Progenitor cell of endocrine pancreas (in vitro differentiated cells): ENCODE results near the gene TMC8. TPM values are rescaled to one million over a fixed set of nuclear protein-coding genes. Genes with fewer than 3 reads are reported as not detected.
"Not testable (repeated sequence)": the region's sequence is repeated elsewhere in the genome, so short reads cannot be mapped to it uniquely, and the experiment has no call there.

Experiments used
- DNase-seq: peaks from one replicate; pipeline ENCODE4 v3.0.0; 2021; ENCODE audit warnings: low spot score; ENCODE audit not compliant: unreplicated experiment
- H3K27ac Mint-ChIP-seq: 2 replicates; pipeline ENCODE4 v1.8.0; 2021; ENCODE audit warnings: mild to moderate bottlenecking, moderate library complexity, mixed read lengths
- H3K27me3 Mint-ChIP-seq: 2 replicates; pipeline ENCODE4 v1.8.0; 2021; ENCODE audit warnings: mixed read lengths
- H3K36me3 Mint-ChIP-seq: 2 replicates; pipeline ENCODE4 v1.8.0; 2022; ENCODE audit warnings: mixed read lengths; ENCODE audit not compliant: insufficient read depth
- H3K4me1 Mint-ChIP-seq: 2 replicates; pipeline ENCODE4 v1.8.0; 2021; ENCODE audit warnings: low read depth, mixed read lengths
- H3K4me3 Mint-ChIP-seq: 2 replicates; pipeline ENCODE4 v1.8.0; 2021; ENCODE audit warnings: low read depth, mild to moderate bottlenecking, moderate library complexity, mixed read lengths
- H3K9me3 Mint-ChIP-seq: 2 replicates; pipeline ENCODE4 v1.8.0; 2021; ENCODE audit warnings: low read depth, mixed read lengths
- total RNA-seq: library from RNA; stranded (reverse); gene quantifications from 2 replicates; pipeline ENCODE4 v1.2.1, GENCODE V29; 2021
- TF ChIP-seq, protein P1 (sequence below): fragments of 200-600 bp; sonication (generic); IDR thresholded peaks from one replicate; pipeline ENCODE4 v1.5.0; 2021; ENCODE audit warnings: antibody characterized with exemption, mild to moderate bottlenecking; ENCODE audit not compliant: unreplicated experiment

The TMC8 gene
- total RNA-seq, 1 donor from 2014 or later = 0.12 TPM

DNA sequence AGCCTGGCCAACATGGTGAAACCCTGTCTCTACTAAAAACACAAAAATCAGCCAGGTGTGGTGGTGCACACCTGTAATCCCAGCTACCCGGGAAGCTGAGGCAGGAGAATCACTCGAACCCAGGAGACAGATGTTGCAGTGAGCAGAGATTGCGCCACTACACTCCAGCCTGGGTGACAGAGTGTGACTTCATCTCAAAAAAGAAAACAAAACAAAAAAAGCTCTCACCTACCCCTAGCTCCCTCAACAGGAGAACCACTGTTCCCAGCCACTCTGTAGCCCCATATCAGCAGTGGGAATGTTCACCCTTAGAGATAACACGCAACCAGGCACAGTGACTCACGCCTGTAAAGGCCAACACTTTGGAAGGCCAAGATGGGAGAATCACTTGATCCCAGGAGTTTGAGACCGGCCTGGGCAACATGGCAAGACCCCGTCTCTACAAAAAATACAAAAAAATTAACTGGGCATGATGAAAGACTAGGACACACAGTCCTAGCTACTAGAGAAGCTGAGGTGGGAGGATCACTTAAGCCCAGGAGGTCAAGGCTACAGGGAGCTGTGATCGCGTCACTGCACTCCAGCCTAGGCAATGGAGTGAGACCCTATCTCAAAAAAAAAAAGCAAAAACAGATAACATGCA is 5.4 kb downstream of the TMC8 start:
- no peak for DNase-seq
- H3K27ac Mint-ChIP-seq = peak overlapping the region; percentile 27
- no peaks in the 10 kb centered on the region for H3K36me3 Mint-ChIP-seq
- H3K9me3 Mint-ChIP-seq = no peaks in the 10 kb centered on the region
- H3K27me3 Mint-ChIP-seq = peaks cover 25% of the 10 kb centered on the region
- H3K4me1 Mint-ChIP-seq = peaks cover 2% of the 10 kb centered on the region
- H3K4me3 Mint-ChIP-seq = no peak overlapping the region
- TF ChIP-seq, protein P1, sequence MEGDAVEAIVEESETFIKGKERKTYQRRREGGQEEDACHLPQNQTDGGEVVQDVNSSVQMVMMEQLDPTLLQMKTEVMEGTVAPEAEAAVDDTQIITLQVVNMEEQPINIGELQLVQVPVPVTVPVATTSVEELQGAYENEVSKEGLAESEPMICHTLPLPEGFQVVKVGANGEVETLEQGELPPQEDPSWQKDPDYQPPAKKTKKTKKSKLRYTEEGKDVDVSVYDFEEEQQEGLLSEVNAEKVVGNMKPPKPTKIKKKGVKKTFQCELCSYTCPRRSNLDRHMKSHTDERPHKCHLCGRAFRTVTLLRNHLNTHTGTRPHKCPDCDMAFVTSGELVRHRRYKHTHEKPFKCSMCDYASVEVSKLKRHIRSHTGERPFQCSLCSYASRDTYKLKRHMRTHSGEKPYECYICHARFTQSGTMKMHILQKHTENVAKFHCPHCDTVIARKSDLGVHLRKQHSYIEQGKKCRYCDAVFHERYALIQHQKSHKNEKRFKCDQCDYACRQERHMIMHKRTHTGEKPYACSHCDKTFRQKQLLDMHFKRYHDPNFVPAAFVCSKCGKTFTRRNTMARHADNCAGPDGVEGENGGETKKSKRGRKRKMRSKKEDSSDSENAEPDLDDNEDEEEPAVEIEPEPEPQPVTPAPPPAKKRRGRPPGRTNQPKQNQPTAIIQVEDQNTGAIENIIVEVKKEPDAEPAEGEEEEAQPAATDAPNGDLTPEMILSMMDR = no peak

DNA sequence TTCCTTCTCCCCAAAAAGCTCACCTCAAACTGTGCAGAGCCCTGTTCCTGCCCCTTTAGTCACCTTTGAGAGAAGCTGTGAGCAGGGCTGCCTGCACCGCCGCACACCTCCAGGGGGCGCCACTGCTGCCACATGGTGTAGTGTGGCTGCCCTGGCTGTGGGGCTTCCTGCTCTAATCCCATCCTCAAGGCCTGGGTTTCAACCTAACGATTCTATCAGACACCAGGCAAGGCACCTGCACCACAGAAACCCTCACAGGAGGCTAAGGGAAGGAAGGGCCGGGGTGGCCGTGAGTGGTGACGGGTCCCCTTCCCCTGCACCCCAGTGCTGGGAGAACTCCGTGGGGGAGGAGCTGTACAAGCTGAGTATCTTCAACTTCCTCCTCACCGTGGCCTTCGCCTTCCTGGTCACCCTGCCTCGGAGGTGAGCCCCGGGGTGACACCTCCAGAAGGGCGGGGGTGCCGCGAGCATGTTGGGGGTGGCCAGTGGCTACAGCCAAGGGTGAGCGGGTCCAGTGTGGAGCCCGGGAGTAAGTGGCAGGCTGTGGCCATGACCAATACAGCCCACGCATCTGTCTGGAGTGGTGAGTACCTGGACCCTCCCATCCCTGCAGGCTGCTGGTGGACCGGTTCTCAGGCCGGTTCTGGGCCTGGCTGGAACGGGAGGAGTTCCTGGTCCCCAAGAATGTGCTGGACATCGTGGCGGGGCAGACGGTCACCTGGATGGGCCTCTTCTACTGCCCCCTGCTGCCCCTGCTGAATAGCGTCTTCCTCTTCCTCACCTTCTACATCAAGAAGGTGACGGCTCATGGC is 7.0 kb downstream of the TMC8 start:
- H3K27me3 Mint-ChIP-seq = peaks cover 26% of the 10 kb centered on the region
- no peak overlapping the region for H3K4me3 Mint-ChIP-seq
- no peak for DNase-seq
- no peaks in the 10 kb centered on the region for H3K36me3 Mint-ChIP-seq
- TF ChIP-seq, protein P1 = peak; percentile 48
- H3K27ac Mint-ChIP-seq = no peak overlapping the region
- no peaks in the 10 kb centered on the region for H3K9me3 Mint-ChIP-seq
- H3K4me1 Mint-ChIP-seq = peaks cover 2% of the 10 kb centered on the region

DNA sequence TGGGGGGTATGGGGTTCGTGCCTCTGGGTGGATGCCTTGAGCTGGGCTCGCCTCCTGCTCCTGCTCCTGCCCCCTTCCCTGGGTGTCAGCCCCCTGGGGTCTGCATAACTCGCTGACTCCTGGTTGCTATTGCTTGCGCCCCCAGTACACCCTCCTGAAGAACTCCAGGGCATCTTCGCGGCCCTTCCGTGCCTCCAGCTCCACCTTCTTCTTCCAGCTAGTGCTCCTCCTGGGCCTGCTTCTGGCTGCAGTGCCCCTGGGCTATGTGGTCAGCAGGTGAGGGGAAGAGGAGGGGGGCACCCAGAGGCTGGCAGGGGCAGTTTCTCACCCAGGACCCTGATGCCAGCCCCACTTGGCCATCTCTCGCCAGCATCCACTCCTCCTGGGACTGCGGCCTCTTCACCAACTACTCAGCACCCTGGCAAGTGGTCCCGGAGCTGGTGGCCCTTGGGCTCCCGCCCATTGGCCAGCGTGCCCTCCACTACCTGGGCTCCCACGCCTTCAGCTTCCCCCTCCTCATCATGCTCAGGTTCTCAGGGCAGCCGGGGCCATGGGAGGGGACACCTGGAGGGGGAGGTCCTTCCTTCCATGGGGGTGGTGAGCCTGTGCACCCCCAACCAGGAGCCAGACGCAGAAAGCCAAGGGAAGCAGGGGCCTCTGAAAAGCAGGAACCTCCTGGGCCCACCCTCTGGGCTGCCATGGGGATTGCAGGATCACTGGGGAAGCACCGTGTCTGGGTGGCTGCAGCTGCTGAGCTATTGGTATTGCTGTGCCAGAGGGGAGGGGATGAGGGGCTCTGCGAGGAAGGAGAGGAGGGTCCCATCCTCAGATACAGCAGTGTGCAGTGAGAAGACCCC is 7.9 kb downstream of the TMC8 start:
- Mint-ChIP-seq H3K36me3 (no peaks in the 10 kb centered on the region), H3K4me3 (no peak overlapping the region), H3K4me1 (peaks cover 2% of the 10 kb centered on the region), H3K27ac (no peak overlapping the region), H3K27me3 (peaks cover 26% of the 10 kb centered on the region), H3K9me3 (no peaks in the 10 kb centered on the region)
- no peak for DNase-seq
- TF ChIP-seq, protein P1 = no peak

- not testable (repeated sequence) for H3K4me1 Mint-ChIP-seq, H3K36me3 Mint-ChIP-seq, H3K9me3 Mint-ChIP-seq, H3K4me3 Mint-ChIP-seq, H3K27ac Mint-ChIP-seq, DNase-seq
- peaks cover 19% of the 10 kb centered on the region for H3K27me3 Mint-ChIP-seq
These were observed 9.2 kb downstream of the TMC8 start for GRCh38 chr17:78139861-78140168.

- peaks cover 17% of the 10 kb centered on the region for H3K27me3 Mint-ChIP-seq
- TF ChIP-seq, protein P1 = no peak
These were observed 9.8 kb downstream of the TMC8 start for GRCh38 chr17:78140169-78141051.

More at GRCh38 chr17:78140169-78141051, 9.8 kb downstream of the TMC8 start:
- Mint-ChIP-seq H3K27ac (no peak overlapping the region), H3K4me3 (no peak overlapping the region), H3K36me3 (no peaks in the 10 kb centered on the region), H3K4me1 (peaks cover 2% of the 10 kb centered on the region), H3K9me3 (no peaks in the 10 kb centered on the region)
- DNase-seq = peak; percentile 36
